Fibroblast of skin of scalp (primary cell): Measurements from ENCODE around the gene BTNL3.
"Not testable (repeated sequence)": the region's sequence is repeated elsewhere in the genome, so short reads cannot be mapped to it uniquely, and the experiment has no call there.

Experiments
- DNase-seq: peaks from one replicate; pipeline ENCODE4 v3.0.0-alpha.2; 2013

BTNL3 gene

DNA sequence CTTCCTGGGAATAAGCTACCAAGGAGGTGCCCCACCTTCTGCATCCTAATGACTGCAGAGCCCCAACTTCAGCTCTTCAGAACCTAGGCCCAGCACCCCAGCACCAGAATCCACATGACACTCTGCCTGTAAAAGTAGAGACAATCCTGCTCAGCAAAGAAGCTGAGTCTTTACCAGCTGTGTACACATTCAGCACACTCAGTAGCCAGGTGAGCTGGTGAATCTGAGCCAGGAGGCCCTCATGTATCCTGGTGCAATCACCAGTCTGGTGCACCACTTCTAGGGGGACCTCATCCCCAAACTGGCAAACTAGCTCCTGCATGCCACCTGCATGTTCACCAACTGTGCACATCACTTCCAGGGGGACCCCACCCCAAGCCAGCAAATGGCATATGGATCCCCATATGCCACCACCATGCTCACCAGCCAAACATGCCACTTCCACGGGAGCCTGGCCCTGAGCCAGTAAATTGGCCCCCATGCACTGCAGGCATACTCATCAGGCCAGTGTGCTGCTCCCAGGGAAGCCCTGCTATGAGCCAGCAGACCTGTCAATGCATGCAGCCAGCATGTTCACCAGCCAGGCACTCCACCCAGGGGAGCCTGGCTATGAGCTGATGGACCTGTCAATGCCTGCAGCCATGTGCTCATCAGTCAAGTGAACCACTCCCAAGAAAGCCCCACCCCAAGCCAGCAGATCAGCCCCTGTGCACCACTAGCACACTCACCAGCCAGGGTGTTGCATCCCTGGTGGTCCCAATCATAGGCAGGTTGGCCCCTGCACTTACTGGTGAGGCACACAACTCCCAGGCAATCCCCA is 35.8 kb downstream of the BTNL3 start:
- DNase-seq: no peak

DNA sequence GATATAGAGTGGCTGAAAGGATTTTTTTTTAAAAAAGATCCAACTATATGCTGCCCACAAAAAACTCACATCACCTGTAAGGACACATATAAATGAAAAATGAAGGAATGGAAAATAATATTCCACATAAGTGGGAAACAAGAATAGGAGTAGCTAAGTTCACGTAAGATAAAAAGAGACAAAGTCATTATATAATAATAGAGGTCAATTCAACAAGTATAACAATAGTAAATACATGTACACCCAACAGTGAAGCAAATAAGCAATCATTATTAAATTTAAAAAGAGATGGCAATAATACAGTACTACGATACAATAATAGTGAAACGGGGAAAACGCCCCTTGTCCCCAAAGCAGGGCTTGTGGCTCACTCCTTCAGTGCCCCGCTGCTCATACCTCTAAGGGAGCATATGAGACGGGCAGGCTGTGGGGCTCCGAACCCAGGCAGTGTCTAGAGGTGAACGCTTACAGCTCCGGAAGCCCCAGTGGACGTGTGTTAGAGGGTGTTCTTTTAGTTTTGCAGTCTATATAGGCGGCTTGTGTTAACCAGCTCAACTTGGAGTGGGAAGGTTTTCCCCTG is 38.9 kb downstream of the BTNL3 start:
- DNase-seq: no peak

- DNase-seq: no peak
These were observed 39.6 kb downstream of the BTNL3 start for GRCh38 chr5:181028032-181028819.

GRCh38 chr5:181031716-181032115 is 43.1 kb downstream of the BTNL3 start:
- DNase-seq: no peak

- no peak for DNase-seq
These were observed 47.6 kb downstream of the BTNL3 start for GRCh38 chr5:181035991-181036815.

- DNase-seq: no peak
These were observed 48.2 kb downstream of the BTNL3 start for GRCh38 chr5:181036816-181037364.

- DNase-seq: no peak
These were observed 48.8 kb downstream of the BTNL3 start for GRCh38 chr5:181037365-181037861.

DNA sequence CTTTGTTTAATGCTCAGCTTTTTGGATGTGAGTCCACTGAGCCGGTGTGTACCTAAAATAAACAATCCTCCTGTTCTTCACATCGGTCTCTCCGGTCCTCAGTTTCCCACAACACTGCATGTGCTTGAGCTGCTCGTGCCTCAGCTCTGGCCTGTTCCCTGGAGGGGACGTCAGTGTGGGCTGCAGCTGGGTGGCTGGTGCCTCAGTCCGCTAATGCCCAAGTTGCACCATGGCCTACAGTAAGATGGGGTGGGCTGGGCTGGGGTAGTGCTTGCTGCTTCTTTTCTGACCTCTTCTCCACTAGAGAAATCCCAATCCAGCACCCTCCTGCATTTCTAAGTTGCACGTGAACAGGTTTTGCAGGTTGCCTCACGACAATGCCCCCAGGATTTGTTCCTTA is 50.8 kb downstream of the BTNL3 start:
- DNase-seq: no peak

DNA sequence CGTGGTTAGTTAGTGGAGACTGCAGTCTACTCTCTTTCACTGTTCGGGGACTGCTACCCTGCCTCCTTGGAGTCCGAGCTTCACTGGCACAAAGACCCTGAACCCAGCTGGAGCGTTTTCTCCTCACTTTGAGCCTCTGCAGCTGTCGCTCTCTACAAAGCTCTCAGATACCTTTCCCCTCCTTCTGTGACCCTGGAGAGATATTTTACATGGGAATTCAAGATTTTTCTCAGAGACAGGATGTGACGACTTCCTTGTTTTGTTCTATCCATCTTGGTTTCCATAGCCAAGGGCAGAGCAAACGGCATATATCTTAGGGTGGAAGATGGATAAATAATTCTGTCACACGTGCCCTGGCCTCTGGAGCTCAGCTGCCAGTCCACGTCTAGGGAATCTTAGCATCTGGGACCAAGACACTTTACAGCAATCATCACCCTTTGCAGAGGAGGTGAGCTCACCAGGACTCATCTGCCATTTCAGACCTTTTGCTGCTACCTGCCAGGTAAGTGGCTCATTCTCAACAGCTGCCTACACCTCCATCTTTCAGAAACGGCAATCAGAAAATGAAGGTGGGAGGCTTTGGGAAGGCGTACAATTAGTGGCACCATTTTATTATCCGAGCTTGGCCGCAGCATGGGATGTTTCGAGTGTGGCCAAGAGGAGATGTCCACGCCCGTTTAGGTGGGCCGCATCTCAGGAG is 51.4 kb downstream of the BTNL3 start, which contains the start of gene BTNL9:
TSS of gene BTNL9 (plus strand) at position 336 of the 700 bp plus-strand sequence. CDS start 5,224 bp downstream, outside the sequence.
- DNase-seq: no peak

DNA sequence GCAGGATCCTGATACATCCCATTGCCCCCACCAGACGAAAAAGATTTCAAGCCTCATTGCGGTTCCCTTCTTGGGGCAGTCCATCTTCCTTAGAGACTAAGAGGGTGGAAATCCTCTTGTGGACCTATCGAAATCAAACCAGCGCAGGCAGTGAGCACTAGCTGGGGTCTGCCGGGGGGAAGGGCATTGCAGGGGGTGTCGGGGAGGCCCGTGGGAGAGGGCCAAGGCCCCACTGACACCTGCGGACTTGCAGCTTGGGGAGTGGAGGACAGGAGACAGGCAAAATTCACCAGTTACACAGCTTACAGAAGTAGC is 51.9 kb downstream of the BTNL3 start:
- no peak for DNase-seq

DNA sequence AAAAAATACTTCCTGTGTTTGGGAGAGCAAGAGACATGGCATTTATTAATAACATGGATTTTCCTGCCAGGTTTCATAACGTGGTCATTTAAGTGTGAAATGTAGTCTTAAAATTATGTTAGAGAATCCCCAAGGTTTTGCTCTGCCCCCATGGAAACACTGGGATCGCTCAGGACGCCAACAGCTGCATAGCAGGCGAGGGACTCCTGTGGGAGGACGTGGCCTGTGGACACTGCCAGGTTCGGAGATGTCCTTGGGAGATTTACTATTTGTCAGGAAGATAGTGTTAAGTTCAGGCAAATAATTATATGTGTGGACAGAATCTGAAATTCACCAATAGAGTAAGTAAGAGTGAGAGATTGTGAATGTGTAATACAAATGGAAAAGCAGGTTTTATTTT is 52.4 kb downstream of the BTNL3 start:
- DNase-seq: no peak

DNA sequence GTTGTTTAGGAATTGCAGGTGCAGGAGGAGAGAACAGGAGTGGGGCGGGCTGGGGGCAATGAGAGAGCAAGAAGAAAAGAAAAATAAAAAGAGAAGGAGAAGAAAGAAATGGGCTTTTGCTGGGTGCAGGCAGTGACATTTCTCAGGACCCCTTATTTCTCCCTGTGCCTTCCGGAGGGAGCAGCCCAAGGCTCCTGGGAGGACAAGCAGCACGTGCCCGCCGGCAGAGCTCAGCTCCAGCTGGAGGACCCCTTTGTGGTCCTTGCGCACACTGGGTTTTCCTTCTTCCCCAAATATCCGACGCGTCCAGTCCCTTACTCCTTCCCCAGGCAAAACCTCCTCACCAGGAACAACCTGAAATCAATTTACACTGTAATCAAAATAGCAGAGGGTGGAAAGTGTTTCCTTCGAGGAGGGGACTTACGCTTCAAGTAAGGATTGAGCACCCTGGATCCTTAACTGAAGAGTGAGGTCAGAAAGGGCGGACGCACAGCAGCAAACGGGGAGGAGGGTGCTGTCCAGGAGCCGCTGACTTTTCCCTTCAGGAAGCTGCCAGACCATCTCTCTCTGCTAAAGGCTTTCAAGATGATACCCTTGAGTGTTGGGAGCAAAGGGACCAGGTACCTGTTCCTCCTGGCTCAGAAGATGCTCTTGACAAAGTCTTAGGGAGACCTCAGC is 53.5 kb downstream of the BTNL3 start:
- DNase-seq: no peak

DNA sequence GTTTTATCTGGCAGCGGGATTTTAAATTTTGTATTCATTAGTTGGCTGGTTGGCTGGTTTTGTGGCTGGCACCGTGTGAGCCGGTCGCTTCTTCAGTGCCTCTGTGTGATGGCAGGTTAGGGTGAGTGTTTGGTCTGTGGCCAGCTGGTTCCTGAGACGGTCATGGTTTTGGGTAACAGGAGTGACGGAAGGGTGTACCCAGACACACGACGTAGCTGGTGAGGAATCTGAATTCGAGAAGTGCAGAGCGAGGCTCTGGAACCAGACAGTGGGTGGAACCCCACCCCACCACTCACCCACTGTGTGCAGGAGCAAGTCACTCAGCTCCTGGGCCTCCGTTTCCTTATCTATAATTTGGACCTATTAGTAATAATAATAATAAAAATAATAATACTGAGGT is 54.1 kb downstream of the BTNL3 start:
- no peak for DNase-seq

- no peak for DNase-seq
These were observed 54.8 kb downstream of the BTNL3 start for GRCh38 chr5:181043285-181044092.

DNA sequence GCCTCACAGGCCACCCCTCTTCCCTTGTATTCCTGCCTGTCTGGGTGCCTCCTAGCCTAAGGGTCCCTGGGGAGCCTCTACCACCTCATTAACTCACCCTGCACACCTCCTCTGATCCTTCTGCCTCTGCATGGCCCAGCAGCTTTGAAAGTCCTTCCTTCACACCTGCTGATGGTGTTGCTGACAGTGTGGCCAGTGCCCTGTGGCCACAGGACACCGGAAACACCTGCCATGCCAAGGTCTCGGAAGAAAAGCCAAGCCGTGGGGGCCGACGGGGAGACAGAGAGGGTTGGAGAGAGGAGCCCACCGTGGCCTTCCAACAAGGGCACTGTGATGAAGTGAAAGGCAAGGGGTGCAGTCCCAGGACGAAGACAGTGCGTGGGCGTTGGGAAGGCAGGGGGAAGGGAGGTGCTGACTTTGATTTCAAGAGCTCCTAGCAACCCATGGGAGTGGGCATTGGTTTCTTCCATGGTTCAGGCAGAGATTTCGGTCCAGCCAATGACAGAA is 55.5 kb downstream of the BTNL3 start:
- DNase-seq: no peak

DNA sequence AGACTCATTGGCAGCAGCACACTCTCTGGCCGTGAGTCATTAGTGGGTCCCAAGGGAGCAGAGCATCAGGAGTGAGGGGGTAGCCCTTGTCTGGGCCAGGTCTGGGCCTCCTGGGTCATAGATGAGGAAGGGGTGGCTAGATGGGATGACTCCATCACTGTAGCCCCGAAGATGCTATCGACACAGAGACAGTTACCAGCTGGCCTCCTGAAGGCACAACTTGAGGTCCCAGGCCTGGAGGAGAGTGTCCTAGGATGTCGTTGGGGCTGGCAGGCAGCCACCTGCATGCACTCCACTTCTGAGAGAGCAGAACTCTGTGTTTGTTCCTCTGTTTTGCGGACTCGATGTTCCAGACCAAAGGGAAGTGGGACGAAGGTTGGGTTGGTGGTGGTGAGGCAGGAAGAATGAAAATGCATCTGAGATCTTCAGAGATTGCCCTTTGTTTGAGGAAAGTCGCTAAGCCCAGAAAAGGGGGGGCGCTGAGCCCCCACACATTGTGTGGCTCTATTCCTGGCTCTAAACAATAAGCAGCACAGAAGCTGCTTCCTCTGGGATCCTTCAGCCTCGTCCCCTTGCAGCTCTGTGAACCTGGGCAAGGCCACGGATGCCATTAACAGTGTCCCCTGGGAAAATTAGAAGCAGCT is 56.1 kb downstream of the BTNL3 start:
- DNase-seq: no peak

DNA sequence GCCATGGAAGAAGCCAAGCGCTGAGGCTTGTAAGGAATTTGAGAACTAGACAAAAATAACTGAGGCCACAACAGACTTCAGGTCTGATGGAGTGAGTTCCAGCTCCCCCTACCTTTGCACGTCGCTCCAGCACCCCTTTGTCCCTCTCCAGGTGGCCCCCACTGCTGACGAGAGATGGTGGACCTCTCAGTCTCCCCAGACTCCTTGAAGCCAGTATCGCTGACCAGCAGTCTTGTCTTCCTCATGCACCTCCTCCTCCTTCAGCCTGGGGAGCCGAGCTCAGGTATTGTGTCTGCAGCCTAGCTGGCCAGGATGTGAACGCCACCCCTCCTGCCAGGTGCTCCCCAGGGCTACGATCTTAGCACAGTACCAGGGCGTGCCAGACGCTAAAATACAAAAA is 56.7 kb downstream of the BTNL3 start:
- no peak for DNase-seq

DNA sequence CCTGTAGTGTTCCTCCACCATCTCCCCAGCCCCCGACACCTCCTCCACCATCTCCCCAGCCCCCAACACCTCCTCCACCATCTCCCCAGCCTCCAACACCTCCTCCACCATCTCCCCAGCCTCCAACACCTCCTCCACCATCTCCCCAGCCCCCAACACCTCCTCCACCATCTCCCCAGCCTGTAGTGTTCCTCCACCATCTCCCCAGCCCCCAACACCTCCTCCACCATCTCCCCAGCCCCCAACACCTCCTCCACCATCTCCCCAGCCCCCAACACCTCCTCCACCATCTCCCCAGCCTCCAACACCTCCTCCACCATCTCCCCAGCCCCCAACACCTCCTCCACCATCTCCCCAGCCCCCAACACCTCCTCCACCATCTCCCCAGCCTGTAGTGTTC is 57.2 kb downstream of the BTNL3 start:
- not testable (repeated sequence) for DNase-seq

DNA sequence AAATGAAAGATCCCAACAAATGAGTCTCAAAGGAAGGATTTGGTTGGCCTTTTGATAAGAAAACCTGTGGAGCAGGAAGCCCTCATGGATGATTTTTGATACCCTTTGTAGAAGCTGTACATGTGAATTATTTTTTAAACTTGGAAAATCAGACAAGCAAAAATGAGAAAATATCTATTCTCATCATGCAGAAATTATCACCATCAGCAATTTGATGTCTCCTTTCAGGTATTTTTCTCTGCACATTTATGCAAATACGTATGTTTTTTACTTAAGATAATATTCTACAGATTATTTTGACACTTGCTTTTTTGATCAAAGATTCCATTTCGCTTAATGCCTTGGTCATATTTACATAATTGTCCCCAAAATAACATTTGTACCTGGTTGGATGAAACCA is 58.6 kb downstream of the BTNL3 start:
- DNase-seq: no peak
